Loucy (cell line): ENCODE data around the gene KIF21A.

Experiments
- H2AFZ ChIP-seq: fragments of 200-600 bp; sonication (generic); 2 replicates; pipeline ENCODE4 v1.6.0; 2016; ENCODE audit warnings: antibody characterized with exemption, mild to moderate bottlenecking, low read length, moderate library complexity
- H3F3A ChIP-seq: fragments of 200-600 bp; 2 replicates; pipeline ENCODE4 v1.6.0; 2016; ENCODE audit warnings: antibody characterized with exemption, low read depth, mild to moderate bottlenecking
- H3K27me3 ChIP-seq: fragments of 200-600 bp; sonication (generic); 2 replicates; pipeline ENCODE4 v1.6.1; 2014; ENCODE audit warnings: low read length, mild to moderate bottlenecking; ENCODE audit not compliant: insufficient read depth, poor library complexity, severe bottlenecking
- H3K36me3 ChIP-seq: fragments of 200-600 bp; sonication (generic); 2 replicates; pipeline ENCODE4 v1.6.1; 2016; ENCODE audit warnings: low read length; ENCODE audit not compliant: insufficient read depth
- H3K4me1 ChIP-seq: fragments of 200-600 bp; sonication (generic); 2 replicates; pipeline ENCODE4 v1.5.1; 2014; ENCODE audit warnings: low read length, mild to moderate bottlenecking; ENCODE audit not compliant: insufficient read depth, poor library complexity, severe bottlenecking
- H3K4me2 ChIP-seq: fragments of 200-600 bp; sonication (generic); 2 replicates; pipeline ENCODE4 v1.6.0; 2014; ENCODE audit warnings: antibody characterized with exemption, low read length, low read depth, mild to moderate bottlenecking; ENCODE audit not compliant: poor library complexity, severe bottlenecking
- H3K4me3 ChIP-seq: fragments of 200-600 bp; sonication (generic); 2 replicates; pipeline ENCODE4 v1.5.1; 2014; ENCODE audit warnings: low read length, mild to moderate bottlenecking, mixed read lengths; ENCODE audit not compliant: poor library complexity, severe bottlenecking
- H3K79me2 ChIP-seq: fragments of 200-600 bp; sonication (generic); 2 replicates; pipeline ENCODE4 v1.6.1; 2014; ENCODE audit warnings: low read length; ENCODE audit not compliant: insufficient read depth
- H3K9ac ChIP-seq: fragments of 200-600 bp; sonication (generic); 2 replicates; pipeline ENCODE4 v1.6.0; 2014; ENCODE audit warnings: mild to moderate bottlenecking, low read depth, low read length, moderate library complexity; ENCODE audit not compliant: poor library complexity, severe bottlenecking
- H3K9me2 ChIP-seq: fragments of 200-600 bp; sonication (generic); replicated peaks from 2 replicates; pipeline ENCODE4 v1.6.1; 2016; ENCODE audit warnings: low read depth, low read length, mixed read lengths
- H3K9me3 ChIP-seq: fragments of 200-600 bp; sonication (generic); 2 replicates; pipeline ENCODE4 v1.6.1; 2014; ENCODE audit warnings: mild to moderate bottlenecking, antibody characterized with exemption, low read length, low read depth; ENCODE audit not compliant: insufficient read depth
- H4K20me1 ChIP-seq: fragments of 200-600 bp; sonication (generic); 2 replicates; pipeline ENCODE4 v1.6.0; 2014; ENCODE audit warnings: antibody characterized with exemption, low read length, mild to moderate bottlenecking; ENCODE audit not compliant: insufficient read depth, poor library complexity, severe bottlenecking
- CTCF ChIP-seq: fragments of 200-600 bp; sonication (generic); conservative IDR thresholded peaks from 2 replicates; pipeline ENCODE4 v1.5.1; 2014; ENCODE audit warnings: mild to moderate bottlenecking, antibody characterized with exemption, low read length
- EZH2phosphoT487 ChIP-seq: fragments of 200-600 bp; IDR thresholded peaks from 2 replicates; pipeline ENCODE4 v1.6.1; 2018; ENCODE audit warnings: antibody characterized with exemption, mild to moderate bottlenecking, moderate library complexity, borderline replicate concordance

The KIF21A gene, protein sequence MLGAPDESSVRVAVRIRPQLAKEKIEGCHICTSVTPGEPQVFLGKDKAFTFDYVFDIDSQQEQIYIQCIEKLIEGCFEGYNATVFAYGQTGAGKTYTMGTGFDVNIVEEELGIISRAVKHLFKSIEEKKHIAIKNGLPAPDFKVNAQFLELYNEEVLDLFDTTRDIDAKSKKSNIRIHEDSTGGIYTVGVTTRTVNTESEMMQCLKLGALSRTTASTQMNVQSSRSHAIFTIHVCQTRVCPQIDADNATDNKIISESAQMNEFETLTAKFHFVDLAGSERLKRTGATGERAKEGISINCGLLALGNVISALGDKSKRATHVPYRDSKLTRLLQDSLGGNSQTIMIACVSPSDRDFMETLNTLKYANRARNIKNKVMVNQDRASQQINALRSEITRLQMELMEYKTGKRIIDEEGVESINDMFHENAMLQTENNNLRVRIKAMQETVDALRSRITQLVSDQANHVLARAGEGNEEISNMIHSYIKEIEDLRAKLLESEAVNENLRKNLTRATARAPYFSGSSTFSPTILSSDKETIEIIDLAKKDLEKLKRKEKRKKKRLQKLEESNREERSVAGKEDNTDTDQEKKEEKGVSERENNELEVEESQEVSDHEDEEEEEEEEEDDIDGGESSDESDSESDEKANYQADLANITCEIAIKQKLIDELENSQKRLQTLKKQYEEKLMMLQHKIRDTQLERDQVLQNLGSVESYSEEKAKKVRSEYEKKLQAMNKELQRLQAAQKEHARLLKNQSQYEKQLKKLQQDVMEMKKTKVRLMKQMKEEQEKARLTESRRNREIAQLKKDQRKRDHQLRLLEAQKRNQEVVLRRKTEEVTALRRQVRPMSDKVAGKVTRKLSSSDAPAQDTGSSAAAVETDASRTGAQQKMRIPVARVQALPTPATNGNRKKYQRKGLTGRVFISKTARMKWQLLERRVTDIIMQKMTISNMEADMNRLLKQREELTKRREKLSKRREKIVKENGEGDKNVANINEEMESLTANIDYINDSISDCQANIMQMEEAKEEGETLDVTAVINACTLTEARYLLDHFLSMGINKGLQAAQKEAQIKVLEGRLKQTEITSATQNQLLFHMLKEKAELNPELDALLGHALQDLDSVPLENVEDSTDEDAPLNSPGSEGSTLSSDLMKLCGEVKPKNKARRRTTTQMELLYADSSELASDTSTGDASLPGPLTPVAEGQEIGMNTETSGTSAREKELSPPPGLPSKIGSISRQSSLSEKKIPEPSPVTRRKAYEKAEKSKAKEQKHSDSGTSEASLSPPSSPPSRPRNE (N-terminal part only)

GRCh38 chr12:39443081-39443928, at the start of gene KIF21A:
Gene KIF21A, minus strand, starts transcription at chr12:39443120. Its CDS starts 150 bp downstream, at chr12:39442970.
- Histone ChIP-seq H3F3A (no peaks in the 10 kb centered on the region), H3K4me2 (no peak within 1 kb of the TSS), H3K9ac (no peak within 1 kb of the TSS), H3K27me3 (no peaks in the 10 kb centered on the region), H3K36me3 (no peaks in the 10 kb centered on the region), H3K9me3 (no peaks in the 10 kb centered on the region; the same call in 1 of the 2 replicates), H3K9me2 (no peaks in the 10 kb centered on the region), H3K4me3 (no peak within 1 kb of the TSS), H4K20me1 (no peaks in the 10 kb centered on the region), H3K4me1 (no peaks in the 10 kb centered on the region), H3K79me2 (no peaks in the 10 kb centered on the region), H2AFZ (no peak within 1 kb of the TSS)
- no peak for TF ChIP-seq CTCF

- Histone ChIP-seq H3F3A (no peaks in the 10 kb centered on the region), H3K36me3 (no peaks in the 10 kb centered on the region), H3K4me3 (no peak overlapping the region), H3K79me2 (no peaks in the 10 kb centered on the region), H3K9ac (no peak overlapping the region), H3K9me3 (no peaks in the 10 kb centered on the region), H4K20me1 (no peaks in the 10 kb centered on the region), H3K27me3 (no peaks in the 10 kb centered on the region), H3K4me1 (no peaks in the 10 kb centered on the region), H2AFZ (no peak overlapping the region), H3K9me2 (no peaks in the 10 kb centered on the region), H3K4me2 (no peak overlapping the region)
- TF ChIP-seq EZH2phosphoT487 (no peak), CTCF (no peak)
Observed at GRCh38 chr12:39490500-39491282, 47.8 kb upstream of the KIF21A start.
